Bone marrow (tissue), 2 donors: ENCODE results near the gene SPDEF.
A peak's percentile ranks its signal among the peaks of the same experiment; 100 is the strongest.

Experiments
- DNase-seq, 2 donors: peaks; one replicate each; lab custom pipeline; 2025; lab: John Stamatoyannopoulos, UW

SPDEF gene

DNA sequence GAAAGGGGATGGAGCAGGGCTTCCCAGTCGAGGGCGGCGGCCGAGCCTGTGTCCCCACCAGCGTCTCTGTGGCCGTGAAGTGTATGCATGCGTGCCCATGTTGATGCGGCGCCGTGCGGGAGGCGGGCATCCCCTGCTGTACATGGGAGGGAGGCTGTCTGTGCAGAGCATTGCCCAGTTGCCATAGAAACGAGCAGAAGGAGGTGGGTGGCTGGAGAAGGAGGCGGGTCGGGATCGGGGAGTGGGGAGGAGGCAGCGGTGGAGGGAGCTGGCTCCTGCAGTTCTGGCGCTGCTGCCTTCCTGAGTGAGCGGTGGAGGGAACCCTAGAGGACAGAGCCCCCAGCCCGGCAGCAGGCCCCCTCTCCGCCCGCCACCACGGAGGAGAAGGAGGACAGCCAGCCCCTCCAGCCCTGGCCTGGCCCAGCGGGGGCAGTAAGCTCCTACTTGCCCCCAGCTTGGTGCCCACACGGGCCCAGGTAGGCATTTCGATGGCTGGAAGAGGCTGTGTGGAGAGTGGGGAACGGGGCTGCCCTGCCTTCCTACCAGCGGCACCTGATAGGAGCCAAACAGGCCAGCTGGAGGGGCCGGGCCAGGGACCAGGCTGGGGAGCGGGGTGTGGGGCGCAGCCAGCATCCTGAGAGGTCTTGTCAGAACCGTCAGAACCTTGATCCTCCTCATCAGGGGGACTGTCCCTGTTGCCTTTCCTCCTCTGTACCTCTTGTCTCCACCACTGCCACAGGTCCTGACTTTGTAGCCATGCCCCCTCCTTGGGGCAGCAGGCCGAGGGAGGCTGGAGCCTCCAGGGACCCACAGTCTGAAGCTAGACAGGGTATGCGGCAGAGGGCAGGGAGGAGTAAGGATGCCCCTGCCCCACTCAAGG is 41.3 kb downstream of the SPDEF start:
- no peak for DNase-seq

DNA sequence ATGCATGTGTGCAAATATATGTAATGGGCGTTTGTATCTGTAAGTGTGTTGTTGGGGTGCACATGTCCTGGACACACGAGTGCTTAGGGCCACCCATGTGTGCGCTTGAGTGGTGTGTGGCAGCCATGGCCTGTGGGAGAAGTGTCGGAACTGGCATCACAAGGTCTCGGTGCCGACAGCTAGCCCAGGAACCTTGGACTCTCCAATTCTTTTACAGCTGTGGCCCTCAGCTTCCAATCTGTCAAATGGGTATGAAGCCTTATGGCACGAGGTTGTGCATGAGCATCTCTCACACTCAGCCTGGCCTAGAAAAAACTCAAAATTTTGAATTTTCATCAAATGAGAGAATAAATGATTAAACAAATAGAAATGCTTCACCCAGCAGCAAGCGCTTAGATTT is 42.0 kb downstream of the SPDEF start:
- no peak for DNase-seq

DNA sequence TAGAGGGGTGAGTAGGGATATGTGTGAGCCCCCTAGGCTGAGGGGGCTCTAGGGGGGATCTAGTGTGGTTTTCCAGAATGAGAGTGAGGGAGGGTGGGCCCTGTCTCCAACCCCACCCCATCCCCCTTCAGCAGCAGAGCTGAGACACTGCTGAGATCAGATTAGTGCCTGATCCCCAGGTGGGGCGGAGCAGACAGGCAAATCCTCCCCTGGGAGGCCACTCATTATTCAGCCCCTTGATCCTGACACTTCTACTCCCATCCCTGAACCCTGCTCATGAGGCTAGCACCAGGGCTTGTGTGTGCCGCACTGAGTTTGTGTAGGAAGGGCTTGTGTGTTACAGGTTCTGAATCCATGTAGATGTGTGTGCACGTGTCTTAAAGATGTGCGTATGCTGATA is 42.5 kb downstream of the SPDEF start:
- no peak for DNase-seq

DNA sequence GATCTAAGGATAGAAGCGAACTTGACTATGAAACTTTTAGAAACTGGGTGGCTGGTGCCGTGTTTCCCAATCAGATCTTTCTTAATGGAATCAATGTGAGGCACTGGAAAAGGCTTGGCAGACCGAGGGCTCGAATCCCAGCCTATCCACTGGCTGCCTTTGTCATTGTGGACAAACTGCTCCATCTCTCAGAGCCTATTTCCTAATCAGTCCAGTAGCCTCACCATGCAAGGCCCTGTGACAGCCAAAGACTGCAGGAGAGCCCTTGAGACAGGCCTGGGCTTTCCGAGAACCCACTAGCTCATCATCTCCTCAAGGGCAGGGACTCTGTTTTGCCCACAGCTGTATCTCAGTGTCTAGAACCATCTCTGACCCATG is 43.4 kb downstream of the SPDEF start:
- DNase-seq = no peak

DNA sequence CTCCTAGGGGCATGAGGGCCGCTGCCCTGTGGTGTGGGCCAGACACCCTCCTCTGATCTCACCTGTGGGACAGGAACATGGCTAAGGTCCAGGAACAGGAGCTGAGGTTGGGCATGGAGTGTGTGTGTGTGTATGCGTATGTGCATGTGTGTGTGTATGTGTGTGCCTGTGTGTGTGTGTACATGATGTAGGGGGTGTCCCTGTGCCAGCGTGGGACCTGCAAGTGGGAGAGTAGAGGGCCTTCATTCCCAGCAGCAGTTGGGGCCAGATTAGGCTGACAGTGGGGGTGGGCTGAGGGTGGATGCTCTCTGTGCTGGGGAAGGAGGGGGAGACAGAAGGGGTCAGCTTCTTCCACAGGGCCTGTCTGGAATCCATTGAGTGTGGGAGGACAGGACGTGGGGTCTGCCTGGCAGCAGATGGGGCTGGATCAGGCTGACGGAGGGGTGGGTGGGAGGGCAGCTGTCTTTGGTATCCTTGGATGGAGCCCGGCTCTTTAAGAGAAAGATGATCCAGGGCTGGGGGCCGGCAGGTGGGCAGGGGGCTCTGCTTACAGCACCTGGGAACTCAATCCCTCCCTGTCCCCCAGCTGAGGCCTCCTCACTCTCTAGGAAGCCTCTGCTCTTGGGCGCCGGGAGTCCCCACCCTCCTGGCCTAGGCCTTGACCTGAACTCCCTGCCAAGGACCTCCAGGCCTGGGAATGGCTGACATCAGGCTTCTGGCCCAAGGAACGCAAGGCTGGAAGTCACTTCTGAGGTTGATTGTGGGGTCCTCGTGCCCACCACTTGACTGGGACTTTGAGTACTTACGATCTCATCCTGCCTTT is 44.0 kb downstream of the SPDEF start:
- no peak for DNase-seq

DNA sequence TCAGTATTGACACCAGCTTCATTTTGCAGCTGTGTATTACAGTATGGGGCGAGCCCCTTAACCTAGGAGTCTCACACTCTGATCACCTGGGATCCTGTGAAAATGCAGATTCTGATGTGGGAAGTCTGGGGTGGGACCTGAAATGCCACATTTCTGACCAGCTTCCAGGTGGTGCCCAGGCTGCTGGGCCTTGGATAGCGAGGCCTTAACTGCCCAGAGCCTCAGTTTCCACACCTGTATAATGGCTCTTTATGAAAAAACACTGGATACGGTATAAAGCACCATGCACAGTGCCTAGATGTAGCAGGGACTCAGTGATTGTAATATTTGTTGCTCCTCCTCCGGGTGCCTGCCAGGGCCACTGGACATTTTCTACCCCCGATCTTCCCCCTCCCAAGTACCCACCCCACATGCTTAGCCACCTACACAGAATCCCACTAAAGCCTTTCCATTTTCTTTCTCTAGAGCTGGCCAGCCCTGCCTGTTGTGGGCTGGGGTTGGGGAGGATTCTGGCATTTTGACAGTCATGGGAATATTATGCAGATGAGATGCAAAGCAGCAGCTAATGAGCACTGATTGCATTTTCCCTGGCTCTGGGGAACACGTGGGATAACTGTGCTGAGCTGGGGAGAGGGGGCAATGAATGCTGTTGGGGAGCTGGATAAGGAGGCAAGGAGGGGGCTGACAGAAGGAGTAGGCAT is 44.8 kb downstream of the SPDEF start:
- DNase-seq = no peak

DNA sequence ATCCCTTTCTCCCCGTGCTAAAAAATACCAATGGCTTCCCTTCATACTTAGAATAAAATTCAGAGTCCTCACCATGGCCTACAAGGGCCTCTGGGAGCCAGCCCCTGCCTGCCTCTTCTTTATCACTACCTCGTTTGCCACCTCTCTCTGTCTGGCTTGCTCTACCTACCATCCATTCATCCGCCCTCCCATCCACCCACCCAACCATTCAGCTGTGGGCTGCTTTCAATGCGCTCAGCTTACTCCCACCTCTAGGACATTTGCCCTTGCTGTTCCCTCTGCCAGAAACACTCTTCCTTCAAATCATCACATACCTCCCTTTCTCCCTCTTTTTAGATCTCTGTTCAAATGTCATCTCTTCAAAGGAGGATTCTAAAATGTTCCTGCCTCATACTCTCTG is 45.8 kb downstream of the SPDEF start:
- DNase-seq = no peak

DNA sequence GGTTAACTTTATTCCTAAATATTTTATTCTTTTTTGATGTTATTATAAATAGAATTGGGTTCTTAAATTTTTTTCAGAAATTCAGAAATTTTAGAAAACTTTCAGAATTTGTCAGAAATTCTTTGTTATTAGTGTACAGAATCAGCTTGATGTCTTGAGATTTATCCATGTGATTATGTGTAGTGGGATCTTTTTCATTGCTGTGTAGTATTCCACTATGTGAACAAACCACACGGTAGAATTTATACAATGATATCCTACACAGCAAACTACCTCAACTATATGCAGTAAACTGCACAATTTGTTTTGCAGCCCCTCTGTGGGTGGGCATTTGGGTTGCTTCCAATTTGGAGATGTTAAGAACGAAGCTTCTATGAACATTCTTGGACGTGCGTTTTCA is 46.3 kb downstream of the SPDEF start:
- DNase-seq = no peak

DNA sequence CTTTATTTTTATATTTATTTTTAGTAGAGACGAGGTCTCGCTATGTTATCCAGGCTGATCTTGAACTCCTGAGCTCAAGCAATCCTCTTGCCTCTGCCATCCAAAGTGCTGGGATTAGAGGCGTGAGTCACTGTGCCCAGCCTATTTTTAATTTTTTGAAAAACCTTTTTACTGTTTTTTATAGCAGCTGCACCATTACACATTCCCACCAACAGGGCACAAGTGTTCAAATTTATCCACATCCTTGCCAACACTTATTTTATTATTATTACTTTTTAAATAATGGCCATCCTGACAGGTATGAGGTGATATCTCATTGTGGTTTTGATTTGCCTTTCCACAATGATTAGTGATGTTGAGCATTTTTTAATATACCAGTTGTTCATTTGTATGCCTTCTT is 47.7 kb downstream of the SPDEF start:
- DNase-seq = no peak

DNA sequence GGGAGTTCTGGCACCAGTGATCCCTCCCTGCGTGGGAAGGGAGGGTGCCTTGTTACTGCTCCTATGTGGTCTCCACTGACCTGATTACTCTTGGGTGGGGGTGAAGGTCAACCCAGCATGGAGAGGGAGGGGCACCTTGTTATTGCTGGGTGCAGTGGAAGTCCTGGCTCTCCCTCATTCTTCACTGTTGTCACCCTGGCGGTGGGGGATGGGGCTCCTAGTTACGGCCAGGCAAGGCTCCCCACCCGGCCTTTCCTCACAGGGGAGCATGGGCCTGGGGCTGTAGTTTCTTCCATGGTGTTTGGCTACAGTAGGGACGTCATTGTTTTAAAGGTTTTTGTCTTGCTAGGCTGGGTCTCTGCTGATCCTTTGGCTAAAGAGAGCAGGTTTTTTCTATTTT is 49.4 kb downstream of the SPDEF start:
- no peak for DNase-seq

DNA sequence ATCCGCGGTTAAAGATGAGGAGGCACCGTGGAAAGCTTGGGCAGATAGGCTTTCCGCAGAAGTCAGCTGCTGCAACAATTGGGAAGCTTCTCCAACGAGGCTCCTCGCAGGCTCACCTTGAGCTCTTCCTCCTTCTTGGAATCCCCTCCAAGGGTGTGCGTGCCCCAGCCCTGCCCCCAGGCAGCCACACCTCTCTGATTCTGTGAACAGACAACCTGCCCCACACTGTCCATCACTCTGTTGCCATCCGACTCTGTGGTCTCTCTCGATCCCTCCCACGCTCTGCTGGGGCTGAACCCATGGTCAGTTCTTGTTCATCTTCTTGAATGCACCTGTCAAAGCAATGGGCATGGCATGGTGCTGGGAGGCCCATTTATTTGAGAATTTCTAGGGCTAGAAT is 58.7 kb downstream of the SPDEF start:
- no peak for DNase-seq

DNA sequence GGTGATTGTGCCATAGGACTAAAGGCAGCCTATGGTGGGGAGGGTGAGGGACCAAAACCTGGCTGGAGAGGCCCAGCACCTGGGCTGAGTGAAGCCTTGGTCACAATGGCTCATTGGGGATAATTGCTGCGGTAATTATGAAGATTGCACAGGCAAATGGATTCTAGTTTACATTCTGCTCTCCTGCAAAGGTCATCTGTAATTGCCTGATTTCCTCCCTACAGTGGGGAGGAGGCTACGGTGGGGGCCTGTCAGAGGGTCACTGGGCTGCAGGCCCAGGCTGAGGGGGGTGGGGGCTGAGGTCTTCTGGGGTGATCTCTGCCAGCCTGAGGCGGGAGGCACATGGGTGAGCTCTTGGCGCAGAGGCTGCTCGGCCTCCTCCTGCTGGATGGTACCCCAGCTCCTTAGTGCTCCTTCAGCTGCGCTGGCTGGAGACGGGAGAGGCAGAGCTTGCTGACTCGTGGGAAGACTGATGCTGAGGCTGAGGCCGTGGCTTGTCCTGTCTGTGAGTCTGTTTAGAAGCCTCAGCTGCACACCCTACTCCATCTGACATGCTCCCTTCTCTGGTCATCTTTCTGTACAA is 59.9 kb downstream of the SPDEF start:
- no peak for DNase-seq

DNA sequence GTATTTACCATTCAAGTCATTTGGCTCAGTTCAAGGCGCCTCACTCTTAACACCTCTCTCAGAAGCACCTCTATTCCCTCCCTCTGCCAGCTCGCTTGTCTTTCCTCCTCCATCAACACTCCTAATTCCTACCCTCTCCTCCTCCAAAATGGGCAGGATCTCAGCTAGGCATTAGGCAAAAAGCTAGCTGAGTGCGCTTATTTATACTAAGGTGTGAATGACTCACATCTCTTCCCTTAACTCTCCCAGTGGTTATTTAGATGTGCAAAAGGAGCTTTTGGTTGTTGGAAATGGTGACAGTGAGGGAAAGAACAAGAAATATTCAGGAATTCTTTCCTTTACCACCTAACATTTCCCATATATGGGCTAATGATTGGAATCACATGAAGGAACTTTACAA is 61.2 kb downstream of the SPDEF start:
- DNase-seq = no peak

DNA sequence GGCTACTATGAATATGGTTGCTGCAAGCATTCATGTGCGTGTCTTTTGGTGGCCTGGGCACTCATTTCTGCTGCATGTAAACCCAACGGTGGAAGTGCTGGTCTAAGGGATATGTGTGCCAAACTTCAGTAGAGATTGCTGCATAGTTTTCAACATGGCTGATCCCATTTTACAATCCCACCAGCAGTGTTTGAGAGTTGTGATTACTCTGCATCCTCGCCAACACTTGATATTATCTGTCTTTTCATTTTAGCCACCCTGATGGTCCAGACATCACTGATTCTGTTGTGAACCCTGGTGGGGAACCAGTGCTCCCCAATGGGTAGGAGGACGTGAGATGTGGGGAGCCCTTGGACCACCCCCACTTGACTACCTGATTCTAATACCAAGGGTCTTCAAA is 62.8 kb downstream of the SPDEF start:
- no peak for DNase-seq

DNA sequence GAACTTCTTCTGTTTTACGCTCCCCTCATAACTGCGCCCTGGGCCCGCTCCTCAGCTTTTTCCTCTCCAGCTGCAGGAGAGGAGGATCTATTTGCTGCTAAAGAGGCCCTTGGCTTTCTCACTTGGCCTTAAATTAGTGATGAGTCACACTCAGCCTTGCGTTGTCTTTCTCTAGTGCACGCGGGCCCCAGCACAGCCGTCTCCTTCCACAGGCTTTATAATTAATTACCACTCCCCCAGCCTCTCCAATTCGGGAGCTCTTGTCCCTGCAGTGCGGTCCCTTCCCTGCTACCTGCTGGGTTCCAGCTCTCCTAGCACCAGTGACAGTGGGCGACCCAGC is 65.1 kb downstream of the SPDEF start:
- DNase-seq = peak in 1 of 2 donors; percentile 71

DNA sequence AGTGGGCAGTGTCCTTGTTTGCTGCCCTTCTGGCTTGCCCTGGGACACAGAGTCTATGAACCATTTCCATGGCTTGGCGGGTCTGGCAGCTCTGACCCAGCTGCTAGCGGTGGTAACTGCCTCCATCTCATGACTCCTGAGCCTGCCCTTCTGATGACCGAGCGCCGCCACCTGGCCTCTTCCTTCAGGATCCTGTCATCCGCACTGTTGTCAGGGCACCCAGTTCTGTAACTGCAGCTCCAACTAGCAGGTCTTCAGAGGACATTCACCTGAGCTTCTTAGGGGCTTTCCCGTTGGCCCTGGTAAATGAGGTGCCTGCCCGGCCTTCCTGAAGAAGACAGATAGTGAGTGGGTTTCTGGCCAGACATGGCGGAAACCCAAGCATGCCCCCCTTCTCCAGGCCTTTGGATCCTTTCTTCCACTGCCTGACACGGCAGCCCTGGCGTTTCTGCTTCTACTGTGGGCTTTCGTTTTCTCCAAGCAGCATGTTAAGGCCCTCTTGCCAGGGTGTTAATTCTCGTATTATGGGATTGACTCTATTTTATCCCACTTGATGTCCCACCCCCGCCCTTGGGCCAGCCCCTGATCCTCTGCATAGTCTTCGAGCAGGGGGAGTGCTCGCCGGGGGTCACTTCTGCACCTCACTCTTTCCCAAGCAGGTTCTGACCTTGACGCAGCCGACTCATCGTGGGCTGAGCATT is 65.6 kb downstream of the SPDEF start:
- no peak for DNase-seq

DNA sequence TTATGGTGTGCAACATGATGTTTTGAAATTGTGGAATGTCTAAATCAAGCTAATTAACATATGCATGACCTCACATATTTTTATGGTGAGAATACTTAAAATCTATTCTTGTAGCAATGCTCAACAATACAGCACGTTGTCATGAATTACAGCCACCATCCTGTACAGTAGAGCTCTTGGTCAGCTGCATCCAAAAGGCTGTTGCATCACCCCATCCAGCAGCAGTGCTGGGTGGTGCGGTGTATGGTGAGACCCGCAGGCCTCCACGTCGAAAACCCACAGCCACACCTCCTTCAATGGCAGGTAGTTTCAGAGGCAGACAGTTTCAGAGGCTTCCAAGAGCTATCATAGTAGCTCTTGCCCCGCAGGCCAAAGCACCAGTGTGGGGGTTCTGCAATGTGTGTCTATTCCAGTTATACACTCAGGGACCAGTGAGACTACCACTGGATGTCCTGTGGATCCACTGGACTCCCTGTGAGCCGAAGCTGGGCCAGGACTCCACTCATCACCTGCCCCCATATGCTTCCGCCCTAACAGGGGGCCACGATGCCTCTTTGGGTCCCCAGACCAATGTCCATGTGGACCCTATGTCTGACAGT is 66.8 kb downstream of the SPDEF start:
- DNase-seq = no peak
